Measurements from ENCODE around the gene BRSK1. TPM values are rescaled to one million over a fixed set of nuclear protein-coding genes. Genes with fewer than 3 reads are reported as not detected.

BRSK1 gene
- total and polyA plus RNA-seq, 2 of the 8 experiments (the other 6 are each of a cell fraction or from before 2014, with no cell fraction given): 27.6 to 32.7 TPM

GRCh38 chr19:55262359-55262758, 21.4 kb upstream of the BRSK1 start:
- Histone ChIP-seq H2BK5ac (ENCODE audit: low read depth, low read length) (no peak overlapping the region), H3K79me1 (ENCODE audit: low read depth, low read length) (peaks cover 4% of the 10 kb centered on the region; the same call in 1 of the 2 replicates), H2AFZ (ENCODE audit: low read length) (no peak overlapping the region), H2BK120ac (replicated peaks; ENCODE audit: low read depth, low read length) (no peak overlapping the region), H3K27ac (ENCODE audit: low read depth, low read length) (no peak overlapping the region), H4K91ac (replicated peaks; ENCODE audit: insufficient read length, low read length) (no peak overlapping the region), H4K5ac (ENCODE audit: insufficient read length, low read depth, low read length) (no peak overlapping the region), H3K23ac (ENCODE audit: insufficient read length) (no peak overlapping the region), H2AK5ac (ENCODE audit: low read depth, low read length) (no peak overlapping the region), H2BK20ac (ENCODE audit: low read length) (no peak overlapping the region), H3K18ac (ENCODE audit: extremely low read depth, low read length) (no peak overlapping the region), H3K79me2 (ENCODE audit: control insufficient read depth in 1 of 2, insufficient read depth in 2 of 2, low read length in 2 of 2) (peaks cover 0 to 18% of the 10 kb centered on the region in 2 experiments), H3K4me2 (ENCODE audit: insufficient read depth in 1 of 2, low read depth in 2 of 2, low read length in 2 of 2) (no peak overlapping the region), H3K36me3 (ENCODE audit: control insufficient read depth in 2 of 4, insufficient read depth in 4 of 4, low read length in 3 of 4) (no peaks in the 10 kb centered on the region), H3K4me3 (ENCODE audit: extremely low read depth in 1 of 4, insufficient read depth in 2 of 4, low read depth in 3 of 4, low read length in 4 of 4) (no peak overlapping the region), H4K8ac (ENCODE audit: extremely low read depth, insufficient read depth, low read length) (no peak overlapping the region), H3K9me3 (ENCODE audit: insufficient read depth in 2 of 2, low read depth in 1 of 2, low read length in 1 of 2) (peaks cover 0 to 3% of the 10 kb centered on the region in 2 experiments; a peak in 3 of 4 replicates), H3K14ac (ENCODE audit: insufficient read length) (no peak overlapping the region), H4K20me1 (replicated peaks in 1 of 2; ENCODE audit: control insufficient read depth in 1 of 2, insufficient read depth in 2 of 2, low read length in 2 of 2) (peaks cover 8 to 10% of the 10 kb centered on the region in 2 experiments), H2BK12ac (ENCODE audit: low read depth, low read length) (no peak overlapping the region), H3K23me2 (ENCODE audit: low read depth, low read length) (peaks cover 18% of the 10 kb centered on the region; the same call in 1 of the 2 replicates), H3K27me3 (replicated peaks in 1 of 4; ENCODE audit: control insufficient read depth in 3 of 4, extremely low read depth in 1 of 4, insufficient read depth in 3 of 4, low read length in 3 of 4) (no peaks in the 10 kb centered on the region), H3K4ac (replicated peaks; ENCODE audit: insufficient read length, low read depth, low read length) (no peak overlapping the region), H2BK15ac (ENCODE audit: low read length) (no peak overlapping the region), H3K56ac (replicated peaks; ENCODE audit: insufficient read length, low read depth, low read length) (no peak overlapping the region), H3K9ac (replicated peaks in 1 of 4; ENCODE audit: extremely low read depth in 1 of 4, low read depth in 3 of 4, low read length in 3 of 4) (no peak overlapping the region), H3K4me1 (replicated peaks in 1 of 4; ENCODE audit: control insufficient read depth in 3 of 4, insufficient read depth in 4 of 4, low read length in 3 of 4) (peaks cover 0 to 7% (median 6%) of the 10 kb centered on the region in 4 experiments; a peak in 5 of 7 replicates)
- POLR2A ChIA-PET (ENCODE audit: partially characterized antibody): interaction anchor here (0.8 to 4.4 kb wide), 9 partner anchors 11 to 145 kb away, joined by 3 to 28 read pairs (median 4); partner anchors contain the start of genes BRSK1, HSPBP1, PPP1R12C and TMEM238
- TF ChIP-seq TEAD4 (IDR thresholded peaks at IDR 0.05; ENCODE audit: low read depth, low read length): no peak
- TF ChIP-seq CREB1 (IDR thresholded peaks at IDR 0.05): no peak
- TF ChIP-seq RXRA (IDR thresholded peaks at IDR 0.05; ENCODE audit: insufficient read depth, low read depth, low read length): no peak
- CTCF ChIA-PET (ENCODE audit: partially characterized antibody): interaction anchor here (0.7 to 1.5 kb wide), 5 partner anchors 29 to 382 kb away, joined by 3 to 8 read pairs (median 3); no protein-coding TSS in a partner anchor
- FAIRE-seq (no peak), DNase-seq (ENCODE audit: low read depth in 1 of 2, low spot score in 2 of 2) (no peak)
- 90% methylated on average over 9 of the region's 9 CpGs; no CpG with 5 or more reads in 1 of the 2 experiments for WGBS, 2 experiments (ENCODE audit: extremely low coverage in 1 of 2, insufficient coverage in 1 of 2, insufficient read length in 1 of 2, insufficient replicate concordance in 2 of 2, low coverage in 1 of 2, low lambda C conversion rate in 2 of 2, missing lambda C conversion rate in 1 of 2)
